SU-DHL-6 (cell line): Measurements from ENCODE around the gene ACTG1.

ENCODE experiments used
- H2AFZ ChIP-seq: fragments of 200-600 bp; sonication (generic); 2 replicates; pipeline ENCODE4 v1.6.1; 2014; ENCODE audit warnings: low read depth, mild to moderate bottlenecking, moderate library complexity, mixed read lengths, antibody characterized with exemption, low read length; ENCODE audit not compliant: severe bottlenecking
- H3F3A ChIP-seq: fragments of 200-600 bp; shearing (Covaris generic); 2 replicates; pipeline ENCODE4 v1.6.0; 2016; ENCODE audit warnings: antibody characterized with exemption, mild to moderate bottlenecking; ENCODE audit not compliant: insufficient read depth
- H3K27ac ChIP-seq: fragments of 200-600 bp; sonication (generic); 2 replicates; pipeline ENCODE4 v1.5.1; 2016; ENCODE audit warnings: low read depth, mild to moderate bottlenecking, low read length, moderate library complexity, mixed read lengths
- H3K27me3 ChIP-seq: fragments of 200-600 bp; sonication (generic), shearing (Covaris generic); 2 replicates; pipeline ENCODE4 v1.6.0; 2014; ENCODE audit warnings: mild to moderate bottlenecking, low read length
- H3K36me3 ChIP-seq: fragments of 200-600 bp; sonication (generic); 2 replicates; pipeline ENCODE4 v1.6.1; 2014; ENCODE audit warnings: mild to moderate bottlenecking, low read length, mixed read lengths
- H3K4me2 ChIP-seq: fragments of 300-600, 200-600 bp; shearing (Covaris generic), sonication (generic); 2 replicates; pipeline ENCODE4 v1.6.0; 2014; ENCODE audit warnings: low read length, low read depth, mild to moderate bottlenecking; ENCODE audit not compliant: poor library complexity, severe bottlenecking
- H3K4me3 ChIP-seq: fragments of 200-600 bp; sonication (generic); 2 replicates; pipeline ENCODE4 v1.5.1; 2014; ENCODE audit warnings: antibody characterized with exemption, low read length, mild to moderate bottlenecking, mixed read lengths; ENCODE audit not compliant: insufficient read depth, poor library complexity, severe bottlenecking
- H3K79me2 ChIP-seq: fragments of 200-600 bp; sonication (generic); 2 replicates; pipeline ENCODE4 v1.6.1; 2014; ENCODE audit warnings: mild to moderate bottlenecking, low read length, moderate library complexity; ENCODE audit not compliant: insufficient read depth
- H3K9ac ChIP-seq: fragments of 200-600 bp; sonication (generic); 2 replicates; pipeline ENCODE4 v1.7.0; 2014; ENCODE audit warnings: mild to moderate bottlenecking, low read length
- H3K9me2 ChIP-seq: fragments of 200-600 bp; sonication (generic); replicated peaks from 2 replicates; pipeline ENCODE4 v1.6.1; 2014; ENCODE audit warnings: low read length; ENCODE audit not compliant: insufficient read depth
- H3K9me3 ChIP-seq: fragments of 200-600 bp; sonication (generic); 2 replicates; pipeline ENCODE4 v1.6.1; 2014; ENCODE audit warnings: low read length, mixed read lengths; ENCODE audit not compliant: insufficient read depth
- H4K20me1 ChIP-seq: fragments of 200-600 bp; sonication (generic); 2 replicates; pipeline ENCODE4 v1.6.1; 2014; ENCODE audit warnings: low read depth, mild to moderate bottlenecking, antibody characterized with exemption, low read length, moderate library complexity, mixed read lengths
- EZH2phosphoT487 ChIP-seq: fragments of 200-600 bp; sonication (generic), shearing (Covaris generic); conservative IDR thresholded peaks from 2 replicates; pipeline ENCODE4 v1.6.1; 2018; ENCODE audit warnings: mild to moderate bottlenecking, antibody characterized with exemption, low read length, moderate library complexity, mixed read lengths
- TF ChIP-seq, protein P1 (sequence below): fragments of 200-600 bp; sonication (generic); IDR thresholded peaks from one replicate; pipeline ENCODE4 v1.5.1; 2017; ENCODE audit warnings: antibody characterized with exemption, mild to moderate bottlenecking, low read length, moderate library complexity; ENCODE audit not compliant: insufficient read depth, poor library complexity, severe bottlenecking

ACTG1 gene

DNA sequence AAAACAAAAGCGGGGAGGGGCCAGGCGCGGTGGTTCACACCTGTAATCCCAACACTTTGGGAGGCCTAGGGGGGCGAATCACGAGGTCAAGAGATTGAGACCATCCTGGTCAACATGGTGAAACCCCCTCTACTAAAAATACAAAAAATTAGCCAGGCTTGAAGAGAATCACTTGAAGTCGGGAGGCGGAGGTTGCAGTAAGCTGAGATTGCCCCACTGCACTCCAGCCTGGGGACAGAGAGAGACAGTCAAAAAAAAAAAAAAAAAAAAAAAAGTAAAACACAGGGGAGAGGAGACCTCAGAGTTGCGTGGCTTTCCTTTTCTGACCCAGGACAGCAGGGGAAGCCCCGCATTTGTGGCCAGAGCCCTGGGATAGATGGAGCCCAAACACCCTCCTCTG is 19.9 kb downstream of the ACTG1 start:
- no peak overlapping the region for H3K4me2 ChIP-seq
- no peaks in the 10 kb centered on the region for H3K27me3 ChIP-seq
- no peak overlapping the region for H3K27ac ChIP-seq
- no peaks in the 10 kb centered on the region for H4K20me1 ChIP-seq
- H3K79me2 ChIP-seq, result no peaks in the 10 kb centered on the region
- no peaks in the 10 kb centered on the region for H3K9me2 ChIP-seq
- H3K4me3 ChIP-seq, result no peak overlapping the region
- H3K9me3 ChIP-seq, result no peaks in the 10 kb centered on the region
- no peak overlapping the region for H3K9ac ChIP-seq
- H2AFZ ChIP-seq, result no peak overlapping the region
- TF ChIP-seq EZH2phosphoT487, result no peak
- TF ChIP-seq, protein P1, sequence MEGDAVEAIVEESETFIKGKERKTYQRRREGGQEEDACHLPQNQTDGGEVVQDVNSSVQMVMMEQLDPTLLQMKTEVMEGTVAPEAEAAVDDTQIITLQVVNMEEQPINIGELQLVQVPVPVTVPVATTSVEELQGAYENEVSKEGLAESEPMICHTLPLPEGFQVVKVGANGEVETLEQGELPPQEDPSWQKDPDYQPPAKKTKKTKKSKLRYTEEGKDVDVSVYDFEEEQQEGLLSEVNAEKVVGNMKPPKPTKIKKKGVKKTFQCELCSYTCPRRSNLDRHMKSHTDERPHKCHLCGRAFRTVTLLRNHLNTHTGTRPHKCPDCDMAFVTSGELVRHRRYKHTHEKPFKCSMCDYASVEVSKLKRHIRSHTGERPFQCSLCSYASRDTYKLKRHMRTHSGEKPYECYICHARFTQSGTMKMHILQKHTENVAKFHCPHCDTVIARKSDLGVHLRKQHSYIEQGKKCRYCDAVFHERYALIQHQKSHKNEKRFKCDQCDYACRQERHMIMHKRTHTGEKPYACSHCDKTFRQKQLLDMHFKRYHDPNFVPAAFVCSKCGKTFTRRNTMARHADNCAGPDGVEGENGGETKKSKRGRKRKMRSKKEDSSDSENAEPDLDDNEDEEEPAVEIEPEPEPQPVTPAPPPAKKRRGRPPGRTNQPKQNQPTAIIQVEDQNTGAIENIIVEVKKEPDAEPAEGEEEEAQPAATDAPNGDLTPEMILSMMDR, result no peak
- no peaks in the 10 kb centered on the region for H3F3A ChIP-seq
- H3K36me3 ChIP-seq, result no peaks in the 10 kb centered on the region

DNA sequence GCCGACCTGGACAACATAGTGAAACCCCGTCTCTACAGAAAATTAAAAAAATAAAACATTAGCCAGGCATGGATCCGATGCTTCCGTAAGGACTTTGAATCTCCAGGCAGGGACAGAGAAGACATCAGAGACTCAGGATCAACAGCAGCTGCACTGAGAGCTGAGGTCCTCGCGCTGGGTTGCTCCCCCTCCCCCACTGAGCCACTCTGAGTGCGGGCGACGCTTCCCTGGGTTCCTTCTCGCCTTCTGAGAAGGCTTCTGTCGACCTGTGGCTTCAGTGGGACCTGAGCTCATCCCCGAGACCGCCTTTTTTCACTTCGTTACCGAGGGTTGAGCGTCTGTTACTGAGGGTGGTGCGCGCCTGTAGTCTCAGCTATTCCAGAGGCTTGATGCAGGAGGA is 20.4 kb downstream of the ACTG1 start:
- TF ChIP-seq, protein P1, result no peak
- no peak for TF ChIP-seq EZH2phosphoT487
- H4K20me1 ChIP-seq, result no peaks in the 10 kb centered on the region
- no peaks in the 10 kb centered on the region for H3K79me2 ChIP-seq
- no peaks in the 10 kb centered on the region for H3K36me3 ChIP-seq
- H3K9me3 ChIP-seq, result no peaks in the 10 kb centered on the region
- H3K27me3 ChIP-seq, result no peaks in the 10 kb centered on the region
- no peak overlapping the region for H2AFZ ChIP-seq
- H3K4me2 ChIP-seq, result no peak overlapping the region
- H3K9ac ChIP-seq, result no peak overlapping the region
- no peaks in the 10 kb centered on the region for H3K9me2 ChIP-seq
- no peak overlapping the region for H3K4me3 ChIP-seq
- no peak overlapping the region for H3K27ac ChIP-seq
- H3F3A ChIP-seq, result no peaks in the 10 kb centered on the region

DNA sequence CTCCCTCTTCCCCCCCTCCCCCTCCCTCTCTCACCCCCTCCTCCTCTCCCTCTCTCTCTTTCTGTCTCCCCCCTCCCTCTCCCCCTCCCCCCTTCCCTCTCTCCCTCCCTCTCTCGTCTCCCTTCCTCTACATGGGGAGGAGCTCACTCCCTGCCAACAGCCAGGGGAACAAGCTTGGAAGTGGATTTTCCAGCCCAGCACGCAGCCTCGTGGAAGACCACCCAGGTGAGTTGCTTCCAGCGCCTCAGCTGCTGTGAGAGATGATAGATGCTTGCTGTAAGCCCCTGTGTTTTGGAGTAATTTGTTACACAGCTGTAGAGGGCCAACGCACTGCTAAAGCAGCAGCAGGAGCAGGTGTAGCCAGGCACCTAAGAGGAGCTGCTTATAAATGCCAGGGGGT is 20.8 kb downstream of the ACTG1 start:
- H3F3A ChIP-seq, result no peaks in the 10 kb centered on the region
- no peaks in the 10 kb centered on the region for H3K9me3 ChIP-seq
- H4K20me1 ChIP-seq, result no peaks in the 10 kb centered on the region
- no peak overlapping the region for H3K9ac ChIP-seq
- no peak for TF ChIP-seq EZH2phosphoT487
- TF ChIP-seq, protein P1, result no peak
- H3K36me3 ChIP-seq, result no peaks in the 10 kb centered on the region
- H3K4me2 ChIP-seq, result no peak overlapping the region
- H3K9me2 ChIP-seq, result no peaks in the 10 kb centered on the region
- no peak overlapping the region for H3K4me3 ChIP-seq
- no peak overlapping the region for H3K27ac ChIP-seq
- H2AFZ ChIP-seq, result no peak overlapping the region
- H3K79me2 ChIP-seq, result no peaks in the 10 kb centered on the region
- no peaks in the 10 kb centered on the region for H3K27me3 ChIP-seq

DNA sequence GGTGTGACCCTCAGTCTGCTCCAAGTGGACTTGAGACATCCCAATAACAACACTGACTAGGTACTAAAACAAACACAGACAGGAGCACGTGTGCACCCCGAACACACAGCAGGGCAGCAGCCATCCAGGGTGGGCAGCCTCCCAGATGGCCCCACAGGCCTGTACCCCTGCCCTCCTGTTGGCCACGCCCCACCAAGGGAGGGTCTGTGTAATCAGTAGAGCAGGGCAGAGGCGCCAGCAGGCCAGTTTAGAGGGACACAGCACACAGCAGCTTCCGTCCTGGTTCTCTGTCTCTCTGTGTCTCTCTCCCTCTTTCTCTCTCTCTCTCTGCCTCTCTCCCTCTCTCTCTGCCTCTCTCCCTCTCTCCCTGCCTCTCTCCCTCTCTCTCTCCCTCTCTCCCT is 21.4 kb downstream of the ACTG1 start:
- no peaks in the 10 kb centered on the region for H3K9me3 ChIP-seq
- H3K36me3 ChIP-seq, result no peaks in the 10 kb centered on the region
- no peaks in the 10 kb centered on the region for H3K9me2 ChIP-seq
- no peak overlapping the region for H2AFZ ChIP-seq
- H3F3A ChIP-seq, result 0 out of 2 replicates have a peak, but pooled peaks cover 3% of the 10 kb centered on the region
- H3K4me3 ChIP-seq, result no peak overlapping the region
- H3K79me2 ChIP-seq, result no peaks in the 10 kb centered on the region
- H3K27ac ChIP-seq, result no peak overlapping the region
- no peak overlapping the region for H3K4me2 ChIP-seq
- TF ChIP-seq, protein P1, result no peak
- TF ChIP-seq EZH2phosphoT487, result no peak
- no peaks in the 10 kb centered on the region for H3K27me3 ChIP-seq
- no peak overlapping the region for H3K9ac ChIP-seq
- no peaks in the 10 kb centered on the region for H4K20me1 ChIP-seq
